Fibroblast of pulmonary artery (primary cell): ENCODE data around the gene ATXN10.

Experiments used
- DNase-seq: peaks from one replicate; pipeline ENCODE4 v3.0.0-alpha.2; 2010; ENCODE audit warnings: low read depth
- H3K4me3 ChIP-seq: replicated peaks from 2 replicates; pipeline ENCODE4 v1.5.1; 2011; ENCODE audit warnings: low read depth, mild to moderate bottlenecking, control low read depth, low read length, moderate library complexity
- CTCF ChIP-seq: IDR thresholded peaks from 2 replicates; pipeline ENCODE4 v1.5.1; 2011; ENCODE audit warnings: mild to moderate bottlenecking, control low read depth, low read length, inconsistent platforms; ENCODE audit errors: missing control alignments

The ATXN10 gene

GRCh38 chr22:45816776-45817175 is 145.1 kb downstream of the ATXN10 start:
- H3K4me3 ChIP-seq = no peak overlapping the region
- no peak for DNase-seq
- no peak for TF ChIP-seq CTCF

- no peak for DNase-seq
- H3K4me3 ChIP-seq = no peak overlapping the region
- no peak for TF ChIP-seq CTCF
Measured at GRCh38 chr22:45817745-45818423, 146.2 kb downstream of the ATXN10 start.

GRCh38 chr22:45818424-45819085 is 146.9 kb downstream of the ATXN10 start:
- no peak for TF ChIP-seq CTCF
- no peak overlapping the region for H3K4me3 ChIP-seq
- DNase-seq = no peak

GRCh38 chr22:45819305-45819704 is 147.7 kb downstream of the ATXN10 start:
- no peak for DNase-seq
- H3K4me3 ChIP-seq = no peak overlapping the region
- TF ChIP-seq CTCF = no peak

- H3K4me3 ChIP-seq = no peak overlapping the region
- no peak for DNase-seq
- TF ChIP-seq CTCF = no peak
Measured at GRCh38 chr22:45823336-45823735, 151.7 kb downstream of the ATXN10 start.

GRCh38 chr22:45826520-45826919 is 154.9 kb downstream of the ATXN10 start:
- TF ChIP-seq CTCF = no peak
- no peak for DNase-seq
- no peak overlapping the region for H3K4me3 ChIP-seq

- no peak for TF ChIP-seq CTCF
- no peak overlapping the region for H3K4me3 ChIP-seq
- DNase-seq = no peak
Measured at GRCh38 chr22:45828841-45829240, 157.2 kb downstream of the ATXN10 start.
